NCI-H2227 (cell line): ENCODE data around the gene ZNF578.
"Not testable (repeated sequence)": the region's sequence is repeated elsewhere in the genome, so short reads cannot be mapped to it uniquely, and the experiment has no call there.

ENCODE experiments used
- DNase-seq: peaks from one replicate; lab custom pipeline; 2025; ENCODE audit not compliant: unreplicated experiment; lab: John Stamatoyannopoulos, UW

The ZNF578 gene

GRCh38 chr19:52557231-52557995 lies 104.1 kb downstream of the ZNF578 start:
- no peak for DNase-seq

GRCh38 chr19:52558732-52559445 lies 105.5 kb downstream of the ZNF578 start:
- DNase-seq: not testable (repeated sequence)

GRCh38 chr19:52561611-52562010 lies 108.3 kb downstream of the ZNF578 start:
- DNase-seq: not testable (repeated sequence)
